Measurements from ENCODE around the gene LCORL.

DNA sequence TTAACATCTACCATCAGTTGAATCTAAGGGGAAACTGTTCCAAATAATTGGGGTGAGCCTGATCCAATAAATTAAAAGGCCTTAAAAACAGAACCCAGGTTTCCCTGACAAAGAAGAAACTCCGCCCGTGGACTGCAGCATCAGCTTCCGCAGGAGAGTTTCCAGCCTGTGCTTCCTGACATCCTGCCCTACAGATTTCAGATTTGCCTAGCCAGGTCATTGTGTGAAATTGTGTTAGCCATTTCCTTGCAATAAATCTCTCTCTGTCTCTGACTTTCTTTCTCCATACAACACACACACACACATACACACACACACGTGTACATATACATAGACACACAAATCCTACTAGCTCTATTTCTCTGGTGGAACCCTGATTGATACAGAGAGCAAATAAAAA, 48.3 kb upstream of the LCORL start:
- TF ChIP-seq, protein P1, sequence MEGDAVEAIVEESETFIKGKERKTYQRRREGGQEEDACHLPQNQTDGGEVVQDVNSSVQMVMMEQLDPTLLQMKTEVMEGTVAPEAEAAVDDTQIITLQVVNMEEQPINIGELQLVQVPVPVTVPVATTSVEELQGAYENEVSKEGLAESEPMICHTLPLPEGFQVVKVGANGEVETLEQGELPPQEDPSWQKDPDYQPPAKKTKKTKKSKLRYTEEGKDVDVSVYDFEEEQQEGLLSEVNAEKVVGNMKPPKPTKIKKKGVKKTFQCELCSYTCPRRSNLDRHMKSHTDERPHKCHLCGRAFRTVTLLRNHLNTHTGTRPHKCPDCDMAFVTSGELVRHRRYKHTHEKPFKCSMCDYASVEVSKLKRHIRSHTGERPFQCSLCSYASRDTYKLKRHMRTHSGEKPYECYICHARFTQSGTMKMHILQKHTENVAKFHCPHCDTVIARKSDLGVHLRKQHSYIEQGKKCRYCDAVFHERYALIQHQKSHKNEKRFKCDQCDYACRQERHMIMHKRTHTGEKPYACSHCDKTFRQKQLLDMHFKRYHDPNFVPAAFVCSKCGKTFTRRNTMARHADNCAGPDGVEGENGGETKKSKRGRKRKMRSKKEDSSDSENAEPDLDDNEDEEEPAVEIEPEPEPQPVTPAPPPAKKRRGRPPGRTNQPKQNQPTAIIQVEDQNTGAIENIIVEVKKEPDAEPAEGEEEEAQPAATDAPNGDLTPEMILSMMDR (IDR thresholded peaks at IDR 0.05), result no peak
- TF ChIP-seq POLR2A (IDR thresholded peaks at IDR 0.05), result no peak
